Choroid plexus epithelial cell (primary cell): ENCODE measurements around the gene P3R3URF.

Source experiments
- DNase-seq: peaks from one replicate; pipeline ENCODE4 v3.0.0-alpha.2; 2010; ENCODE audit warnings: low read depth
- H3K4me3 ChIP-seq: 2 replicates; pipeline ENCODE4 v1.5.1; 2011; ENCODE audit warnings: low read depth, mild to moderate bottlenecking, control low read depth, low read length, moderate library complexity
- CTCF ChIP-seq: conservative IDR thresholded peaks from 2 replicates; pipeline ENCODE4 v1.5.1; 2011; ENCODE audit warnings: low read depth, mild to moderate bottlenecking, control low read depth, inconsistent platforms, low read length, moderate library complexity

Gene P3R3URF

GRCh38 chr1:46188295-46189030 is 12.2 kb upstream of the P3R3URF start:
- TF ChIP-seq CTCF, result peak; percentile 28
- H3K4me3 ChIP-seq, result no peak overlapping the region
- DNase-seq, result no peak

GRCh38 chr1:46187106-46187869 is 11.0 kb upstream of the P3R3URF start:
- no peak overlapping the region for H3K4me3 ChIP-seq
- no peak for TF ChIP-seq CTCF
- no peak for DNase-seq

GRCh38 chr1:46186076-46186475 is 9.8 kb upstream of the P3R3URF start:
- DNase-seq, result no peak
- no peak for TF ChIP-seq CTCF
- H3K4me3 ChIP-seq, result no peak overlapping the region

GRCh38 chr1:46184920-46185658 is 8.8 kb upstream of the P3R3URF start:
- no peak overlapping the region for H3K4me3 ChIP-seq
- TF ChIP-seq CTCF, result no peak
- DNase-seq, result no peak

GRCh38 chr1:46183926-46184557 is 7.8 kb upstream of the P3R3URF start:
- TF ChIP-seq CTCF, result no peak

GRCh38 chr1:46183079-46183847 is 7.0 kb upstream of the P3R3URF start:
- no peak for TF ChIP-seq CTCF
- DNase-seq, result peak; percentile 80
- no peak overlapping the region for H3K4me3 ChIP-seq

More at GRCh38 chr1:46183926-46184557, 7.8 kb upstream of the P3R3URF start:
- H3K4me3 ChIP-seq, result no peak overlapping the region
- DNase-seq, result no peak
